Measurements from ENCODE around the gene GLIPR1L1.

GLIPR1L1 gene

GRCh38 chr12:75334384-75335030 is at the start of gene GLIPR1L1:
TSS of gene GLIPR1L1 (plus strand) at chr12:75334670. CDS start at chr12:75334729, 59 bp downstream.
- peak; percentile 90 for DNase-seq

- DNase-seq = no peak
Observed at GRCh38 chr12:75288860-75289259, 45.6 kb upstream of the GLIPR1L1 start.

DNA sequence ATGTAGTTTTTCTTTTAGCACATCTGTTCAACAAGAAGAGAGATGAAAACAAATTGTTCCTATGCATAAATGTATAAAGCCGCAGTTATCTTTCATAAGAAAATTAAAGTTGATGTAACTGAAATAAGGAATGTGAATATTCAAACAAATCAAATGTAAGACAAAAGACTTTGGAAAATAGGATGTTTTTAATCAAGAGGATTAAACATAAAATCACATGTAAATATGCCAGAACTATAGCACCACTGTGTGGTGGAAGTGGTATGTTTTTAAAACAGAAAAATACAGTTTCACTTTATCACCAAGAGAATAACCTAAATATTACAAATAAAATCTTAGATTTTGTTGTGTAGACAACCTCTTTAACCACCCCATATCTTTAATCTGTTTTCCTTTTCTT is 44.7 kb upstream of the GLIPR1L1 start:
- DNase-seq = no peak

GRCh38 chr12:75291014-75291413 is 43.5 kb upstream of the GLIPR1L1 start:
- DNase-seq = no peak

GRCh38 chr12:75294336-75294735 is 40.1 kb upstream of the GLIPR1L1 start:
- no peak for DNase-seq

DNA sequence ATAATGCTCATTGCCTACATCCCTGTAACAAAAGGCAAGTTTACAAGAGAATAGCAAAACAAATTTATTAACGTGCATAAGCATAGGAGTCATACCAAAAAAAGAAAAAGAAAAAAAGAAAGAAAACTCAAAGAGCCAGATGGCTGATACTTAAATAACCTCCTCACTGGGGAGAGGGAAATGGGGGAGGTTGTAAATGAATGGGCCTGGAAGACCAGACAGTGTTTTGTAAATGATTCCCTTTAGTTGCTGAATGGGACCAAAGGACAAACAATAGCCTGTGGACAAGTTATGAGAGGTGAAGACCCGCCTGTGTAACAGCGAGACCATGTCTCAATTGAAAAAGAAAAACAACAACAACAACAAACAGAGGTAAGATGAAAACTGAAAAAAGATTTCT is 39.7 kb upstream of the GLIPR1L1 start:
- DNase-seq = no peak

DNA sequence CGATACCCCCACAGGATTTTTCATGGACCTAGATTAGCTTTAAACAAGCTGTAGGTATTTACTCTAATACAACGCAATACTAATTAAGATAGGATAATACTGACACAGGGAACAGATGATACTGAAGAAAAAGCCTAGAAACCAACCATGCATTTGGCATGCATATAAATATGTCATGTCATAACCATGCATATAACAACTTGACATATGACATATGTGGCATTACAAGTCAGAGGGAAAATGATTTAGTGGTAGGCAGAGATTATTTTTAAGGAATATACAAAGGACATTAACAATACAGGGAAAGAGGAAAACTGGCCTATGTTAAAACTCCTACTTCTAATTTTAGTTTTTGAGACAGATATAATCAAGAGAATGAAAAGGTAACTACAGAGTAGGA is 32.2 kb upstream of the GLIPR1L1 start:
- no peak for DNase-seq

- DNase-seq = no peak
Observed at GRCh38 chr12:75302781-75303180, 31.7 kb upstream of the GLIPR1L1 start.

DNA sequence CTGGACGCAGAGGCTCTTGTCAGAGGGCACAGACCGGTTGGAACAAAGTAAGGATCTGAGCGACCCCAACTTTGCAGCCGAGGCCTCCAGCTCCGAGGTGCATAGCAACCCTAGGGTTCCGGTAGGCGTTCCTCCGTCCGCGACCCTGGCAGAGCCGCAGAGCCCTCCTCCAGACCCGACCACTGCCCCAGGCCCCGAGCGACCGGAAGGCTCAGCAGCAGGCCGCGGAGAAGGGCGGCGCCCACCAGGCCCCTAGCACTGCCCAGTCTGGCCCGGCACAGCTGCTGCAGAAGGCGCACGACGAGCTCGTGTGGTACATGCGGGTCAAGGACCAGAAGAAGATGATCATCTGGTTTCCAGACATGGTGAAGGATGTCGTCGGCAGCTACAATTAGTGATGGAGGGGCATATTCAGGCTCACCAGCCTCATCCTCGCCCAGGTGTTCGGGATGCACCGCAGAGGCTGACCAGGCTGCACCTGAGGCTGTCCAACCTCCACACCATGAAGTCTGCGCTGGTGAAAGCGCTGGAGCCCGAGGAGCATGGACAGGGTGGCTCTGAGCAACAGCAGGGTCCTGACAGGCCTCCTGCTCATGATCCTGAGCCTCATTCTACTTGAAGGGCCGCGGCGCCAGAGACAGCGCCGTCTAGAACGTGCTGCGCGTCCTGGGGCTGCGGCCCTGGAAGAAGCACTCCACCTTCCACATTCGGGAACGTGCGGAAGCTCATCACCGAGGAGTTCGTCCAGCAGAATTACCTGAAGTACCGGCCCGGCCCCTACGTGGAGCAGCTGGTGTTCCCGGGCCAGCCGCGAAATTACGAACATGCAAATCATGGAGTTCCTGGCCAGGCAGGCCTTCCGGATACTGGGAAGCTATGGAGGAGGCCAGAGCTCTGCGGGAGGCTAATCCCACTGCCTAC is 28.8 kb upstream of the GLIPR1L1 start:
- no peak for DNase-seq

GRCh38 chr12:75308279-75308678 is 26.2 kb upstream of the GLIPR1L1 start:
- no peak for DNase-seq

DNA sequence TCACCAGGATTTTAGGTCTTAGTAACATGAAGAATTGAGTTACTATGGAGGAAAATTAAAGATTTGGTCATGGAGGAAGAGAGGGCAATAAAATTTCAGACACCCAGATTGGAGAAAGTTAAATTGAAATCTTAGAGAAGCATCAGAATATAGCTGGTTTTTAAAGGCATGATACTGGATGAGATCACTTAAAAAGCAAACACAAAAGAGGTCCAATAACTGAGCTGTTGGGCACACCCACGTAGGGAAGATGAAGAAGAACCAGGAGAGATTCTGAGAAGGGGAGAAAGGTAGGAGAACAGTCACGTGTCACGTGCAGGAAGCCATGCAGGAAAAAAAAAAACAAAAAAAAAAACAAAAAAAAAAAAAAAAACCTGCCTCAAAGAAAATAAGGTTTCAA is 23.1 kb upstream of the GLIPR1L1 start:
- no peak for DNase-seq

GRCh38 chr12:75315518-75315917 is 19.0 kb upstream of the GLIPR1L1 start:
- DNase-seq = no peak

DNA sequence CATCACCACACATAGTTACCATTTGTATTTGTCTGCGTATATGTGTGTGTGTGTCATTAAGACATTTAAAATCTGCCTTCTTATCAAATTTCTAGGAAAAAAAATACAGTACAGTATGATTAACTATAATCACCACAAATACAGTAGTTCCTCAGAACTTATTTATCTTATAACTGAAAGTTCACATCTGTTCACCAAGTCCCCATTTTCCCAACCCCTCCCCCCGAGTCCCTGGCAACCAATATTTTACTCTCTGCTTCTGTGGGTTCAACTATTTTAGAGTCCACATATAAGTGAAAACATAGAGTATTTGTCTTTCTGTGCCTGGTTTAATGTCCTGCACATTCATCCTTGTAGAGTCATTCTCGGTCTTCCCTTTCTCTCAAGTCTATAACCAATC is 16.7 kb upstream of the GLIPR1L1 start:
- no peak for DNase-seq

- no peak for DNase-seq
Observed at GRCh38 chr12:75322464-75322863, 12.0 kb upstream of the GLIPR1L1 start.

- DNase-seq = no peak
Observed at GRCh38 chr12:75323663-75324062, 10.8 kb upstream of the GLIPR1L1 start.

GRCh38 chr12:75327642-75328041 is 6.8 kb upstream of the GLIPR1L1 start:
- DNase-seq = no peak

DNA sequence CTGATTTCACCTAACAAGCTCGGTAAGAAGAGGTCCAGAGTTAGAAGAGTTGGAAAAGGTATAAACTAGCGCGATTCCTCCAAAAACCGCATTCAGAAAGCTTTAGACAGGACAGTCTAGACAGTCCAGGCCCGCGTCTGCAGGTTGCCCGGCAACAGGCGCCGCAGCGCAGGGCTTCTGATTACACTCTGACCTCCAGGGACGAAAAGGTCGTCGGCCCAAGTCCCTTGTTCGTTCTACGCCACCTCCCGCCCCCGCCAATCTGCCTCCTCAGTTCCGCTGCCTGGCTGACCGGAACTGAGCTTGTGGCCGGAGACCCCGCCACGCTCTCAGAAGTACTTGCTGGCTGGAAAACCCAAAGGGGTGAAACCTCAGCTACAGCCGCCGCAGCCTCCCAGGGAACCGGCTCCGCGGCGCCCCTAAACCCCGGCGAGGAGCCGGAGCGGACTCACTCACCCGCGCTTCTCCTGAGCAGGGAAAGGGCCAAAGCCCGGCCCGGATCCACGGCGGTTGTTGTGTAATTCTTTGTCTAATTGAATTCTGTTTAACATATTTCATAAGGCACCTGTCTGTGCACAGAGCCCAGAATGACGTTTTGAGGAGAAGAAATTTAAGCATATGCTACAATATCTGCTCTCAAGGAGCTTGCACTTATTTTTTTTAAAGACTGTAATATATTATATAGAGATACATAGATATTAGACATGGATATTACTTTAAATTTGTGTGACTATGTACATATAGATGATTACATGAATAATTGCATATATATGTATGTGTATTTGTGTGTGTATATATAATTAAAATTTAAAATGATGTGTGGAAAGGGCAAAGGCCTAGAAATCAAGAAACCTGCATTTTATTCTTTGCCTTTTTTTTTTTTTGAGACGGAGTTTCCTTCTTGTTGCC is 4.3 kb upstream of the GLIPR1L1 start, which contains the start of gene CAPS2:
Gene CAPS2, minus strand, starts transcription at position 407 of the 909 bp plus-strand sequence. CDS start 3,826 bp downstream, outside the sequence.
- DNase-seq = peak; percentile 78

- no peak for DNase-seq
Observed at GRCh38 chr12:75337905-75338304, 3.4 kb downstream of the GLIPR1L1 start.

- no peak for DNase-seq
Observed at GRCh38 chr12:75341873-75342272, 7.4 kb downstream of the GLIPR1L1 start.

GRCh38 chr12:75345531-75345930 is 11.1 kb downstream of the GLIPR1L1 start:
- no peak for DNase-seq

- peak; percentile 34 for DNase-seq
Observed at GRCh38 chr12:75346215-75346614, 11.7 kb downstream of the GLIPR1L1 start.

DNA sequence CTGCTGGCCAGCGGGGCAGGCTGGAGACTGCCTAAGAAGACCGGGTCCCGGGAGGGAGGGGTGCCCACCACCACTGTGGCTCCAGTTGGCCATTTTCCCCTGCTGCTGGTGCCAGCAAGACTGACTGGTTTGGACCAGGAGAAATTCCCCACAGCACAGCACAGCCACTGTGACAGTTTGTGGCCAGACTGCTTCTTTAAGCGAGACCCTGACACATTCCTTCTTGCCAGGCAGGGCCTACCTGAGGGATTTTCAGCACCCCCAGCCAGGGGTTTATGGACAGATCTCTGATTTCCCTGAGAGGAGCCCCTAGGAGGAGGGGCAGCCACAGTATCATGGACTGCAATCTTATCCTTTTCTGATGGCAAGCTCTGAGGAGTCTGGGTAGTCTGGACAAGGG is 15.5 kb downstream of the GLIPR1L1 start:
- no peak for DNase-seq

- DNase-seq = no peak
Observed at GRCh38 chr12:75350413-75350812, 15.9 kb downstream of the GLIPR1L1 start.
